Measurements from ENCODE around the gene CELSR1. TPM values are rescaled to one million over a fixed set of nuclear protein-coding genes. Genes with fewer than 3 reads are reported as not detected.
"Not testable (repeated sequence)": the region's sequence is repeated elsewhere in the genome, so short reads cannot be mapped to it uniquely, and the experiment has no call there.

Gene CELSR1
- polyA plus RNA-seq, 1 experiment: 0.14 TPM

- H3K27ac ChIP-seq (ENCODE audit: low read depth, low read length): no peak overlapping the region
- peaks cover 14% of the 10 kb centered on the region for H3K27me3 ChIP-seq (ENCODE audit: control insufficient read depth, insufficient read depth, low read length)
- POLR2A ChIA-PET: no interaction called here
- H3K9me3 ChIP-seq (ENCODE audit: control insufficient read depth, insufficient read depth, low read length): no peaks in the 10 kb centered on the region
- no peak overlapping the region for H3K4me3 ChIP-seq (ENCODE audit: low read depth, low read length)
- TF ChIP-seq CTCF (IDR thresholded peaks at IDR 0.05; ENCODE audit: low read depth, low read length): no peak
- no peak for DNase-seq (ENCODE audit: low read depth, low spot score)
- CTCF ChIA-PET: no interaction called here
Observed at GRCh38 chr22:46406349-46406748, 131.1 kb downstream of the CELSR1 start.

- ChIA-PET POLR2A (no interaction called here), CTCF (no interaction called here)
- Histone ChIP-seq H3K4me3 (ENCODE audit: low read depth, low read length) (no peak overlapping the region), H3K9me3 (ENCODE audit: control insufficient read depth, insufficient read depth, low read length) (no peaks in the 10 kb centered on the region), H3K27me3 (ENCODE audit: control insufficient read depth, insufficient read depth, low read length) (peaks cover 18% of the 10 kb centered on the region), H3K27ac (ENCODE audit: low read depth, low read length) (no peak overlapping the region)
- DNase-seq (ENCODE audit: low read depth, low spot score): no peak
- no peak for TF ChIP-seq CTCF (IDR thresholded peaks at IDR 0.05; ENCODE audit: low read depth, low read length)
Observed at GRCh38 chr22:46405901-46406300, 131.5 kb downstream of the CELSR1 start.

DNA sequence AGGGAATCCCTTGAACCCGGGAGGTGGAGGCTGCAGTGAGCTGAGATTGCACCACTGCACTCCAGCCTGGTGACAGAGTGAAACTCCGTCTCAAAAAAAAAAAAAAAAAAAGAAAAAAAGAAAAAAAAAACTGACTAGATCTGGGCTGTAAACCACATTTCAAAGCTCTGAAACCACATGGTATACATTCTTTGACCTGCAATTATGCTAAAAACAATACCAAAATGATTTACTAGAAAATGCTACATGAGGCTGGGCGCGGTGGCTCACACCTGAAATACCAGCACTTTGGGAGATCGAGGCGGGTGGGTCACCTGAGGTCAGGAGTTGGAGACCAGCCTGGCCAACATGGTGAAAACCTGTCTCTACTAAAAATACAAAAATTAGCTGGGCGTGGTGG lies 133.5 kb downstream of the CELSR1 start:
- CTCF ChIA-PET; DNase-seq (ENCODE audit: low read depth, low spot score); H3K27ac ChIP-seq (ENCODE audit: low read depth, low read length); H3K9me3 ChIP-seq (ENCODE audit: control insufficient read depth, insufficient read depth, low read length); H3K4me3 ChIP-seq (ENCODE audit: low read depth, low read length); POLR2A ChIA-PET: not testable (repeated sequence)
- H3K27me3 ChIP-seq (ENCODE audit: control insufficient read depth, insufficient read depth, low read length): peaks cover 23% of the 10 kb centered on the region

GRCh38 chr22:46402505-46402904 lies 134.9 kb downstream of the CELSR1 start:
- POLR2A ChIA-PET: no interaction called here
- Histone ChIP-seq H3K27ac (ENCODE audit: low read depth, low read length) (no peak overlapping the region), H3K27me3 (ENCODE audit: control insufficient read depth, insufficient read depth, low read length) (peaks cover 31% of the 10 kb centered on the region), H3K9me3 (ENCODE audit: control insufficient read depth, insufficient read depth, low read length) (no peaks in the 10 kb centered on the region), H3K4me3 (ENCODE audit: low read depth, low read length) (no peak overlapping the region)
- DNase-seq (ENCODE audit: low read depth, low spot score): no peak
- TF ChIP-seq CTCF (IDR thresholded peaks at IDR 0.05; ENCODE audit: low read depth, low read length): no peak
- CTCF ChIA-PET: interaction anchor here (0.6 kb wide), 1 partner anchor 33 kb away, joined by 5 read pairs; no protein-coding TSS in a partner anchor

DNA sequence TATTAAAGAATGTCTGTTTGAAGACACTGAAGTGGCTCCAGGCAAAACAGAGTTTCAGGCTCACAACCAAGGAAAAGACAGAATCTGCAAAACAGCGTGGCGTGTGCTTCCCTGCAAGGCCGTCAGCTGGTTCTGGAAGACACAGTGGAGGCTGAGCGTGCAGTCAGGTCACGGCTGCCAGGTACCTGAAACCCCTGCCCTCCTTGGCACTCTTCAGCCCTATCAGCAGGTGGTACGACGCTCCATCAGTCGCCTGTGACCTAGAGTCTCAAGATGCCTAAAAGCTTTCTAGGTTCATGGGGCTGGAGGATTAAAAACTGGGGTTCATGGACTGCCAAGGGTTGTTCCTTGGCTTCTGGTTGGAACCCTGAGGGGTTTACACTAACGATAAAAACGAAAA lies 136.1 kb downstream of the CELSR1 start:
- no peaks in the 10 kb centered on the region for H3K9me3 ChIP-seq (ENCODE audit: control insufficient read depth, insufficient read depth, low read length)
- ChIA-PET POLR2A (no interaction called here), CTCF (no interaction called here)

More for the DNA sequence above, 136.1 kb downstream of the CELSR1 start:
- no peak overlapping the region for H3K4me3 ChIP-seq (ENCODE audit: low read depth, low read length)
- peaks cover 26% of the 10 kb centered on the region for H3K27me3 ChIP-seq (ENCODE audit: control insufficient read depth, insufficient read depth, low read length)
- DNase-seq (ENCODE audit: low read depth, low spot score): no peak
- H3K27ac ChIP-seq (ENCODE audit: low read depth, low read length): no peak overlapping the region
- no peak for TF ChIP-seq CTCF (IDR thresholded peaks at IDR 0.05; ENCODE audit: low read depth, low read length)

Data from AG04450 (cell line).